K562 (cell line): Measurements from ENCODE around the gene HIVEP3.

Experiments
- MEF2A ChIP-seq: IDR thresholded peaks from 2 replicates; pipeline ENCODE4 v1.6.1; 2011; ENCODE audit warnings: low read depth, mild to moderate bottlenecking, low read length, moderate library complexity; ENCODE audit not compliant: control insufficient read depth
- PURB ChIP-seq: sonication (generic); formaldehyde crosslinking; IDR thresholded peaks from 2 replicates; pipeline ENCODE4 v1.9.0; 2021; ENCODE audit warnings: low read depth, mild to moderate bottlenecking, missing genetic modification reagents
- TRIM24 ChIP-seq, 2 experiments: fragments of 450-650 bp; IDR thresholded peaks; 2 replicates each; pipeline ENCODE4 v1.6.1; 2016
- TF ChIP-seq, protein P1 (sequence below): fragments of 450-650 bp; IDR thresholded peaks from 2 replicates; pipeline ENCODE4 v1.7.1; 2018; ENCODE audit warnings: mild to moderate bottlenecking, low read depth; ENCODE audit not compliant: partially characterized antibody

DNA sequence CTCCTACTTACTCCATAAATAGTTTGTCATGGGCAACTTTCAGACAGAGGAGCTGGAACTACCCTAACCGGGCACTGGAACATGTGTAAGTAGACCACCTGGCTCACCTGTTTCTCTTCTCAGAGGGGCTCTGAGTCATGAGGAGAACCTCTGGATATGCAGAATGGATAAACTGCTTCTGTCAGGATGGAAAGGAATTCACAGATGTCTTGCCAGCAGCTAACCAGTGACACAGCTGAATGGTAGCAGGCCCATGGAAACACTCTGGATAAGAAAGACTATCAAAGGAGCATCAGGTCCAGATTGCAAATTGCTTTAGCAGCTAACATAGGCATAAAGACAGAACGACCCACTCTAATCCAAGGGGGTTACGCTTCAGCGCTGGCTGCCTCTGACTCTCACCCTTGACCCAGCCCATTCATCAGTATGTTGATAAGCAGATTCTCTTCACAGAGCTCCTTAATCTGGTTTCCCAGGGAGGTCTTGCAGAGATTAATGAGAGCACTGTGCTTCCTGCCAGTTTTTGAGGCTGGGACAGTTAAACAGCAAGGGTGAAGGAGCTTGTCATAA lies 54.2 kb downstream of the HIVEP3 start:
- TF ChIP-seq TRIM24 (IDR thresholded peaks at IDR 0.05) (no peak), MEF2A (no peak), PURB (no peak)
- TF ChIP-seq, protein P1, sequence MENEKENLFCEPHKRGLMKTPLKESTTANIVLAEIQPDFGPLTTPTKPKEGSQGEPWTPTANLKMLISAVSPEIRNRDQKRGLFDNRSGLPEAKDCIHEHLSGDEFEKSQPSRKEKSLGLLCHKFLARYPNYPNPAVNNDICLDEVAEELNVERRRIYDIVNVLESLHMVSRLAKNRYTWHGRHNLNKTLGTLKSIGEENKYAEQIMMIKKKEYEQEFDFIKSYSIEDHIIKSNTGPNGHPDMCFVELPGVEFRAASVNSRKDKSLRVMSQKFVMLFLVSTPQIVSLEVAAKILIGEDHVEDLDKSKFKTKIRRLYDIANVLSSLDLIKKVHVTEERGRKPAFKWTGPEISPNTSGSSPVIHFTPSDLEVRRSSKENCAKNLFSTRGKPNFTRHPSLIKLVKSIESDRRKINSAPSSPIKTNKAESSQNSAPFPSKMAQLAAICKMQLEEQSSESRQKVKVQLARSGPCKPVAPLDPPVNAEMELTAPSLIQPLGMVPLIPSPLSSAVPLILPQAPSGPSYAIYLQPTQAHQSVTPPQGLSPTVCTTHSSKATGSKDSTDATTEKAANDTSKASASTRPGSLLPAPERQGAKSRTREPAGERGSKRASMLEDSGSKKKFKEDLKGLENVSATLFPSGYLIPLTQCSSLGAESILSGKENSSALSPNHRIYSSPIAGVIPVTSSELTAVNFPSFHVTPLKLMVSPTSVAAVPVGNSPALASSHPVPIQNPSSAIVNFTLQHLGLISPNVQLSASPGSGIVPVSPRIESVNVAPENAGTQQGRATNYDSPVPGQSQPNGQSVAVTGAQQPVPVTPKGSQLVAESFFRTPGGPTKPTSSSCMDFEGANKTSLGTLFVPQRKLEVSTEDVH: no peak
